ENCODE measurements around the gene MEN1. TPM values are rescaled to one million over a fixed set of nuclear protein-coding genes. Genes with fewer than 3 reads are reported as not detected.

The MEN1 gene
- total RNA-seq, 1 experiment from 2014 or later, result 46.1 TPM

DNA sequence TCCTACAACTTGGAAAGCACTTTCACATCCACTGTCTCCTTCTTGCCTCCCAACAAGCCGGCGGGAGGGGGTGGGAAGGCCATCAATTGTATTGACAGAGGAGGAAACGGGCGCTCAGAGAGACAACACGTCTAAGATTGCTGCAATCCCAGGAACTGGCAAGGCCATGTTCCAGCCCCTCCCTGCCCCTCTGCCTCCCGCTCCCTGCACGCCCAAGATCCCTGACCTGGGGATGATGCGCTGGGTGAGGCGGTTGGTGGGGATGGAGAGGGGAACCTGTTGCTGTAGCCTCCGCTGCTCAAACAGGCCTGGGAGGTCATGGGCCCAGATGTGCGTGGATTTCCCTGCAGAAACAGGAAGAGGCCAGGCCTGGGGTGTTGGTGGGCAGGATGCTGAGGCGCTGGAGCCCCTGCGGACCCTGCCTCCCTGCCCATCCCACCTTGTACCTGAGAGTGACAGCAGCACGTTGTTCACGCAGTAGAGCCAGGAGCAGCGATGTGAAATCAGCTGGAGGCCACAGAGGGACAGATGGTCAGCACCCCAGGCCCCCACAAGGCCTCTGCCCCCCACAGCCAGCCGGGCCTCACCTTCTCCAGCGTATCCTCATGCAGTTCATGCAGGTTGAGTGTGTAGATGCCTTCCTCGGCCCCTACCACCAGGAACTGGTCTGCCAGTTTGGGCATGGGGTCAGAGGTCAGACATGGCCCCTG is 14.1 kb downstream of the MEN1 start:
- TF ChIP-seq, protein P1, sequence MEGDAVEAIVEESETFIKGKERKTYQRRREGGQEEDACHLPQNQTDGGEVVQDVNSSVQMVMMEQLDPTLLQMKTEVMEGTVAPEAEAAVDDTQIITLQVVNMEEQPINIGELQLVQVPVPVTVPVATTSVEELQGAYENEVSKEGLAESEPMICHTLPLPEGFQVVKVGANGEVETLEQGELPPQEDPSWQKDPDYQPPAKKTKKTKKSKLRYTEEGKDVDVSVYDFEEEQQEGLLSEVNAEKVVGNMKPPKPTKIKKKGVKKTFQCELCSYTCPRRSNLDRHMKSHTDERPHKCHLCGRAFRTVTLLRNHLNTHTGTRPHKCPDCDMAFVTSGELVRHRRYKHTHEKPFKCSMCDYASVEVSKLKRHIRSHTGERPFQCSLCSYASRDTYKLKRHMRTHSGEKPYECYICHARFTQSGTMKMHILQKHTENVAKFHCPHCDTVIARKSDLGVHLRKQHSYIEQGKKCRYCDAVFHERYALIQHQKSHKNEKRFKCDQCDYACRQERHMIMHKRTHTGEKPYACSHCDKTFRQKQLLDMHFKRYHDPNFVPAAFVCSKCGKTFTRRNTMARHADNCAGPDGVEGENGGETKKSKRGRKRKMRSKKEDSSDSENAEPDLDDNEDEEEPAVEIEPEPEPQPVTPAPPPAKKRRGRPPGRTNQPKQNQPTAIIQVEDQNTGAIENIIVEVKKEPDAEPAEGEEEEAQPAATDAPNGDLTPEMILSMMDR (conservative IDR thresholded peaks at IDR 0.05; ENCODE audit: low read depth, low read length), result no peak
- no peak for TF ChIP-seq EZH2 (IDR thresholded peaks at IDR 0.05; ENCODE audit: low read length, unreplicated experiment)
- TF ChIP-seq EZH2phosphoT487 (IDR thresholded peaks at IDR 0.05; ENCODE audit: borderline replicate concordance, low read length), result no peak
- Histone ChIP-seq H2AFZ (ENCODE audit: low read length) (no peak overlapping the region), H3F3A (ENCODE audit: low read length, unreplicated experiment) (no peaks in the 10 kb centered on the region), H3K79me2 (ENCODE audit: low read length) (no peaks in the 10 kb centered on the region), H3K4me1 (ENCODE audit: insufficient read depth, low read length) (no peaks in the 10 kb centered on the region), H3K4me3 (ENCODE audit: low read length) (no peak overlapping the region), H3K36me3 (ENCODE audit: low read depth, low read length) (peaks cover 8% of the 10 kb centered on the region; the same call in 1 of the 2 replicates), H3K27me3 (ENCODE audit: low read length) (no peaks in the 10 kb centered on the region), H4K20me1 (ENCODE audit: low read length) (no peaks in the 10 kb centered on the region), H3K9ac (ENCODE audit: low read length) (no peak overlapping the region), H3K9me3 (ENCODE audit: low read length) (no peaks in the 10 kb centered on the region), H3K9me2 (replicated peaks; ENCODE audit: low read length) (no peaks in the 10 kb centered on the region), H3K27ac (ENCODE audit: low read length) (no peak overlapping the region), H3K4me2 (ENCODE audit: low read length) (no peak overlapping the region)
- DNase-seq (no peak), ATAC-seq (no peak)
- POLR2A ChIA-PET (ENCODE audit: unreplicated experiment), result no interaction called here
- CTCF ChIA-PET, result no interaction called here
- intact Hi-C loops (cut with micrococcal nuclease), result no loop called here
- BruUV-seq (replicated peaks), result no TSS peak

DNA sequence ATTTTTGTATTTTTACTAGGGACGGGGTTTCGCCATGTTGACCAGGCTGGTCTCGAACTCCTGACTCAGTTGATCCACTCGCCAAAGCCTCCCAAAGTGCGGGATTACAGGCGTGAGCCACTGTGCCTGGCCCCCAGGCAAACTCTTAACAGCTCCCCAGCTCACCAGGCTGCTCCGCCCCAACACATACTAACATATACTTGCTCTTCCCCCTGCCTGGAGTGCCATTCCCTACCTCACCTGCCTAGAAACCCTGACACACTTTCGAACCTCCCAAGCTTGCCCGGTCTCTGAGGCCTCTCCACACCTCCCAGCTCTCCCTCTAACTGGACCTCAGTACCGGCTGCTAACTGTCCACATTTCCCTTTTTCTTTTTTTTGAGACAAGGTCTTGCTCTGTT is 15.8 kb downstream of the MEN1 start:
- TF ChIP-seq, protein P1 (conservative IDR thresholded peaks at IDR 0.05; ENCODE audit: low read depth, low read length), result no peak
- TF ChIP-seq EZH2phosphoT487 (IDR thresholded peaks at IDR 0.05; ENCODE audit: borderline replicate concordance, low read length), result no peak
- no peak for TF ChIP-seq EZH2 (IDR thresholded peaks at IDR 0.05; ENCODE audit: low read length, unreplicated experiment)
- H2AFZ ChIP-seq (ENCODE audit: low read length), result no peak overlapping the region
- DNase-seq (no peak), ATAC-seq (no peak)
- H3K9ac ChIP-seq (ENCODE audit: low read length), result no peak overlapping the region
- no peaks in the 10 kb centered on the region for H3K27me3 ChIP-seq (ENCODE audit: low read length)
- ChIA-PET POLR2A (ENCODE audit: unreplicated experiment) (no interaction called here), CTCF (interaction anchor here (0.5 kb wide), 2 partner anchors 53 to 1083 kb away, joined by 4 to 12 read pairs; no protein-coding TSS in a partner anchor)
- H3K9me3 ChIP-seq (ENCODE audit: low read length), result no peaks in the 10 kb centered on the region
- no peaks in the 10 kb centered on the region for H4K20me1 ChIP-seq (ENCODE audit: low read length)
- H3K4me3 ChIP-seq (ENCODE audit: low read length), result no peak overlapping the region
- no TSS peak for BruUV-seq (replicated peaks)
- peaks cover 8% of the 10 kb centered on the region; the same call in 1 of the 2 replicates for H3K36me3 ChIP-seq (ENCODE audit: low read depth, low read length)
- H3K79me2 ChIP-seq (ENCODE audit: low read length), result no peaks in the 10 kb centered on the region
- no peak overlapping the region for H3K4me2 ChIP-seq (ENCODE audit: low read length)
- H3F3A ChIP-seq (ENCODE audit: low read length, unreplicated experiment), result no peaks in the 10 kb centered on the region
- no peaks in the 10 kb centered on the region for H3K9me2 ChIP-seq (replicated peaks; ENCODE audit: low read length)
- intact Hi-C loops (cut with micrococcal nuclease), result no loop called here
- H3K27ac ChIP-seq (ENCODE audit: low read length), result no peak overlapping the region
- H3K4me1 ChIP-seq (ENCODE audit: insufficient read depth, low read length), result no peaks in the 10 kb centered on the region
